ENCODE results near the gene IDI1. TPM values are rescaled to one million over a fixed set of nuclear protein-coding genes. Genes with fewer than 3 reads are reported as not detected.

The IDI1 gene
- total RNA-seq, 1 donor from 2014 or later: 42.9 TPM

DNA sequence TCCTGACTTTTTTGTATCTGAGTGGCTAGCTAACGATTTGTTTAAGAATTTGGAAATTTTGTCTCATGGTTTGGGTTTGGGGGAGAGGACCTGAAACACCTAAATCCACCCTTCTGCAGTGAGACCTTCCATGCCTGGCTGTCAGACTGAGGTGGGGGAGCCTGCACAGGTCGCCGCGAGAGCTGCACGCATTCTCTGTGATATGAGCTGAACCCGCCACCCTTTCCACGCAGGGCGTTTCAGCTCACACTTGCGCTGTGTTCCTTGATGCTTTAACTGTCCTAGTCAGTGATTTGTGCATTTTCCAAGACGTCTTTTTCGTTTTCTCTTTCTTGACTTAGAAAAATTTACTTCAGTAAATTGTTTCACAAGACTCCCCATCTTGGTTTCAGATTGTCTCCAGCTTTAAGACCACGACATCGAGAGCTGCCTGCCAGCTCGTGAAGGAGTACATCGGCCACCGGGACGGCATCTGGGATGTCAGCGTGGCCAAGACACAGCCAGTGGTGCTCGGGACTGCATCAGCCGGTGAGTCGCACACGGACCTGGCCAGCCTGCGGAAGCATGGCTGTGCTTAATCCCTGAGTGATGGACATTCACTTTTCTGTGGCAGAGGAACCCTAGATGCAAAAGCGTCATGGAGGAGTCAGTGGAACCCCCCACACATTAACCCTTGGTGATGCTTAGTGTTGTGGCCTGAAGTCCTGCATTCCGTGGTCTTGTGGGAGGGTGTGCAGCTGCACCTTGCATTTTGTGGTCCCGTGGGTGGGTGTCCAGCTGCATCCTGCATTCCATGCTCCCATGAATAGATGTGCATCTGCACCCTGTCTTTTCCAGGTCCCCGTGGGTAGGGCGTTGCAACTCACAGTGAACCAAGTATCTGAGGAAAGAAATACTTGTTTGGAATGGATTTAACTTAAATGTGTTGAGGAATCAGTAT lies 35.4 kb upstream of the IDI1 start:
- no peak for DNase-seq (ENCODE audit: low spot score in 2 of 2, unreplicated experiment in 2 of 2)
- Mint-ChIP-seq H3K9me3 (no peaks in the 10 kb centered on the region), H3K36me3 (peaks cover 40% of the 10 kb centered on the region), H3K27ac (no peak overlapping the region), H3K27me3 (ENCODE audit: low read depth) (no peaks in the 10 kb centered on the region), H3K4me3 (no peak overlapping the region), H3K4me1 (no peaks in the 10 kb centered on the region)
- TF ChIP-seq, protein P1, sequence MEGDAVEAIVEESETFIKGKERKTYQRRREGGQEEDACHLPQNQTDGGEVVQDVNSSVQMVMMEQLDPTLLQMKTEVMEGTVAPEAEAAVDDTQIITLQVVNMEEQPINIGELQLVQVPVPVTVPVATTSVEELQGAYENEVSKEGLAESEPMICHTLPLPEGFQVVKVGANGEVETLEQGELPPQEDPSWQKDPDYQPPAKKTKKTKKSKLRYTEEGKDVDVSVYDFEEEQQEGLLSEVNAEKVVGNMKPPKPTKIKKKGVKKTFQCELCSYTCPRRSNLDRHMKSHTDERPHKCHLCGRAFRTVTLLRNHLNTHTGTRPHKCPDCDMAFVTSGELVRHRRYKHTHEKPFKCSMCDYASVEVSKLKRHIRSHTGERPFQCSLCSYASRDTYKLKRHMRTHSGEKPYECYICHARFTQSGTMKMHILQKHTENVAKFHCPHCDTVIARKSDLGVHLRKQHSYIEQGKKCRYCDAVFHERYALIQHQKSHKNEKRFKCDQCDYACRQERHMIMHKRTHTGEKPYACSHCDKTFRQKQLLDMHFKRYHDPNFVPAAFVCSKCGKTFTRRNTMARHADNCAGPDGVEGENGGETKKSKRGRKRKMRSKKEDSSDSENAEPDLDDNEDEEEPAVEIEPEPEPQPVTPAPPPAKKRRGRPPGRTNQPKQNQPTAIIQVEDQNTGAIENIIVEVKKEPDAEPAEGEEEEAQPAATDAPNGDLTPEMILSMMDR (IDR thresholded peaks at IDR 0.05; ENCODE audit: unreplicated experiment): no peak

DNA sequence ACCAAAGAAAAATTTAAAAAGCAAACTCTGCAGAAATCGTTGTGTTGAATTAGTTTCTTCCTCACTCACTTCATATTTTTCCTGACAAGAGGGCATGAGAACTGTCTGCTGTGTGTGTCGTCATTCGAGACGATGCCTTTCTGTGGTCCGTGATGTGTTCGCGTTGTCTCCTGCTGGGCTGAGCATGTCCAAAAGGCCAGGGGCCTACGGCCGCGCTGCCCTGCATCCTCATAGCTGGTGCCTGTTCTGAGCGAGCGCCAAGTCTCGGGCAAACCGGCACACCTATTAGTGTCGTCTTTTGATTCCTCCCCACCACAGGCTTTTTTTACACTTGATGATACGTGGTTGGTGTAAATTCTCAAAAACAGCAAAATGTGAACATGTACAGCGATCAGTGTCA lies 34.7 kb upstream of the IDI1 start:
- no peaks in the 10 kb centered on the region for H3K27me3 Mint-ChIP-seq (ENCODE audit: low read depth)
- H3K4me1 Mint-ChIP-seq: no peaks in the 10 kb centered on the region
- no peak for DNase-seq (ENCODE audit: low spot score in 2 of 2, unreplicated experiment in 2 of 2)
- no peak overlapping the region for H3K4me3 Mint-ChIP-seq
- peaks cover 41% of the 10 kb centered on the region for H3K36me3 Mint-ChIP-seq
- TF ChIP-seq, protein P1 (IDR thresholded peaks at IDR 0.05; ENCODE audit: unreplicated experiment): no peak
- H3K27ac Mint-ChIP-seq: no peak overlapping the region
- no peaks in the 10 kb centered on the region for H3K9me3 Mint-ChIP-seq

DNA sequence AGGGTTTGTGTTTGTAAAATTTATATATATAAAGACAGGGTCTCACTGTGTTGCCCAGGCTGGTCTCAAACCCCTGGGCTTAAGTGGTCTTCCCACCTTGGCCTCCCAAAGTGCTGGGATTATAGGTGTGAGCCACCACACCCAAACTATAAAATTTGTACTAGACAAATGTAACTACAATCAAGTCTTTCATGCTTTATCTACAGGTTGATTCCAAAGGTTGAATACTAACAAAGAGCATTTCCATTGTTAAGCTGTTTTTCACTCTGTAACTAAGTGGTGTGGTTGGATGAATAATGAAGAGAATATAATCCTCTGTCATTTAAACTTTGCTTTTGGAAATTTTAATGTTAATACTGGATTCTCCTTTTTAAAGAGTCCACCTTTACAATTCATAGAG lies 29.7 kb upstream of the IDI1 start:
- Mint-ChIP-seq H3K9me3 (no peaks in the 10 kb centered on the region), H3K27ac (no peak overlapping the region), H3K36me3 (peaks cover 20% of the 10 kb centered on the region), H3K27me3 (ENCODE audit: low read depth) (no peaks in the 10 kb centered on the region), H3K4me3 (no peak overlapping the region), H3K4me1 (no peaks in the 10 kb centered on the region)
- TF ChIP-seq, protein P1 (IDR thresholded peaks at IDR 0.05; ENCODE audit: unreplicated experiment): no peak
- no peak for DNase-seq (ENCODE audit: low spot score in 2 of 2, unreplicated experiment in 2 of 2)

DNA sequence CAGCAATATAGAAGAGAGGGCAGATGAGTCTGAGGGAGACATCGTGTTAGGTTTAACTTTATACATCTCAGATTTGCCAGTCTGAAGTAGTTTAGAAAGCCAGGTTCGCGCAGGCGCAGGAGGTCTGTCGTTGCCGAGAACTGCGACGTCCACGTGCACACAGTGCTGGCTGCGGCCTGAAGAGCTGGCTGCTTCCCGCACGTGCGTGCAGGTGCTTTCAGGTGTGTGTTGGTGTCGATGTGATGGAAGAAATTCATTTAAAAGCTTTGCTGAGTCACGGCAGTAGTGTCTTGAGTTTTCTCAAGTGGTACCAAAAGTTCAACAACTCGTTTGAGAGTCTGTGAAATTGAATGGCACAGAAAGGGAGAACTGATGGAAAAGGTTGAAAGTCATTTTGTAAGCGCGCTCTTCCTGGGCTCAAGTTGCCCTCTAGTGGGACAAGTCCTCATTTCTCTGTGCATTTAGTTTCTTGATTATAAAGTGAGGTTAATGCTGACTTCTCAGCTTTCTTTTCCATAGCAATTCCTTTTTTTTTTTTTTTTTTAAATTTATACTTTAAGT lies 25.9 kb upstream of the IDI1 start:
- Mint-ChIP-seq H3K27ac (no peak overlapping the region), H3K4me1 (no peaks in the 10 kb centered on the region), H3K36me3 (peaks cover 18% of the 10 kb centered on the region), H3K4me3 (no peak overlapping the region), H3K9me3 (no peaks in the 10 kb centered on the region), H3K27me3 (ENCODE audit: low read depth) (no peaks in the 10 kb centered on the region)
- DNase-seq (ENCODE audit: low spot score in 2 of 2, unreplicated experiment in 2 of 2): no peak
- TF ChIP-seq, protein P1 (IDR thresholded peaks at IDR 0.05; ENCODE audit: unreplicated experiment): no peak

DNA sequence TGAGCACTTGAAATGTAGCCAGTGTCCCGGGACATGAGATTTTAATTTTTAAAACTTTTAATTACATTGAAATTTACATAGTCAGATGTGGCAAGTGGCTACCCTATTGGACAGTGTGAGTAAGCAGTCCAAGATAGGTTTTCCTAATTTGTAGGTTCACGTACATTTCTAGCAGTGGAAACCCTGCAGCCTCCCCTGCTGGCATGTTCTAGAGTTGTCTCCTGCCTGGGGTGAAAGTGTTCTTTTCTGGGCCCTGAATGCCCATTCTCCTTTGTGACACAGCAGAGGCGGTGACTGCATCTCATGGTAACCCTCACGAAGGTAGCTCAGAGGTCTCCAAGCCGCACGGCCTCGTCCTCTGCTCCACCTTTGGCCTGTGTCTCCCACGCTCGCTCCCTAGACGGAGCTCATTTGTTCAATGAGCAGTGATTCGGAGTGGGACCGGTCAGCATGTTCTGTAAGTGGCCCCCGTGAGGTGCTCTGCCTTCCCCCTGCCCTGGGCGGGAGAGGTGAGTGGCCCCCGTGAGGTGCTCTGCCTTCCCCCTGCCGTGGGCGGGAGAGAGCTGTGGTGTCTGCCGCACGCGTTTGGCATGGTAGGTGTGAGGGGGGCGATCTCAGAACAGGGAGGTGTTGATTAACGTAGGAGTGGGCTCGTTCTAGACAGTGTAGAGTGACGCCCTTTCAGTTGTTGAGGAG lies 25.3 kb upstream of the IDI1 start:
- Mint-ChIP-seq H3K4me1 (no peaks in the 10 kb centered on the region), H3K27me3 (ENCODE audit: low read depth) (no peaks in the 10 kb centered on the region), H3K4me3 (no peak overlapping the region), H3K36me3 (peaks cover 15% of the 10 kb centered on the region), H3K9me3 (no peaks in the 10 kb centered on the region), H3K27ac (no peak overlapping the region)
- no peak for DNase-seq (ENCODE audit: low spot score in 2 of 2, unreplicated experiment in 2 of 2)
- TF ChIP-seq, protein P1 (IDR thresholded peaks at IDR 0.05; ENCODE audit: unreplicated experiment): no peak

Data from mesothelial cell of epicardium (in vitro differentiated cells).